A673 (cell line): ENCODE data around the gene AP1M1. TPM values are rescaled to one million over a fixed set of nuclear protein-coding genes. Genes with fewer than 3 reads are reported as not detected.

Experiments
- BruUV-seq: library from RNA; stranded (reverse); fragments of 400-500 nt; replicated peaks from 2 replicates; lab custom pipeline; 2021; lab: Mats Ljungman, UMichigan
- CTCF ChIA-PET: fragments of 300-600 bp; sonication (Branson Sonifier 250); formaldehyde crosslinking; loops from one replicate; lab custom pipeline; 2022; ENCODE audit warnings: antibody characterized with exemption; lab: Charles Lee
- POLR2A ChIA-PET: fragments of 300-600 bp; sonication (Branson Sonifier 250); formaldehyde crosslinking; loops from one replicate; lab custom pipeline; 2022; ENCODE audit warnings: antibody characterized with exemption; ENCODE audit not compliant: low non-redundant PET; lab: Charles Lee
- DNase-seq: peaks from one replicate; pipeline ENCODE4 v3.0.0-alpha.2; 2015; ENCODE audit warnings: low spot score
- H3K27ac ChIP-seq: fragments of 200-600 bp; sonication (generic); 2 replicates; pipeline ENCODE4 v1.5.1; 2016; ENCODE audit warnings: mixed run types, low read depth, mild to moderate bottlenecking, mixed read lengths, antibody characterized with exemption, low read length; ENCODE audit not compliant: poor library complexity, severe bottlenecking
- H3K27me3 ChIP-seq: fragments of 200-600 bp; sonication (generic); replicated peaks from 2 replicates; pipeline ENCODE4 v1.6.1; 2017; ENCODE audit warnings: mixed run types, low read depth, mild to moderate bottlenecking, mixed read lengths, antibody characterized with exemption, low read length; ENCODE audit not compliant: insufficient read depth, poor library complexity
- H3K36me3 ChIP-seq: fragments of 200-600 bp; sonication (generic); 2 replicates; pipeline ENCODE4 v1.6.1; 2016; ENCODE audit warnings: mixed run types, mild to moderate bottlenecking, mixed read lengths, antibody characterized with exemption, low read length; ENCODE audit not compliant: insufficient read depth, poor library complexity, severe bottlenecking
- H3K4me1 ChIP-seq: fragments of 200-600 bp; sonication (generic); 2 replicates; pipeline ENCODE4 v1.6.1; 2017; ENCODE audit warnings: mixed run types, mild to moderate bottlenecking, mixed read lengths, antibody characterized with exemption, low read length; ENCODE audit not compliant: insufficient read depth, poor library complexity, severe bottlenecking
- H3K4me3 ChIP-seq: fragments of 200-600 bp; sonication (generic); 2 replicates; pipeline ENCODE4 v1.5.1; 2016; ENCODE audit warnings: low read depth, mixed run types, mild to moderate bottlenecking, mixed read lengths, low read length; ENCODE audit not compliant: poor library complexity, severe bottlenecking
- H3K9me3 ChIP-seq: fragments of 200-600 bp; sonication (generic); 2 replicates; pipeline ENCODE4 v1.6.1; 2016; ENCODE audit warnings: mixed run types, low read depth, mild to moderate bottlenecking, mixed read lengths, antibody characterized with exemption, low read length; ENCODE audit not compliant: poor library complexity, severe bottlenecking
- EZH2 ChIP-seq: fragments of 200-600 bp; sonication (generic); IDR thresholded peaks from 2 replicates; pipeline ENCODE4 v1.6.1; 2017; ENCODE audit warnings: borderline replicate concordance, low read depth, mild to moderate bottlenecking, mixed read lengths, antibody characterized with exemption, low read length; ENCODE audit not compliant: poor library complexity, severe bottlenecking
- intact Hi-C: fragments of 100-400 bp; cut with micrococcal nuclease; formaldehyde crosslinking; loops from one replicate; pipeline ENCODE4 v1.10.0; 2022; ENCODE audit not compliant: unreplicated experiment
- total RNA-seq: library from RNA; stranded (reverse); gene quantifications from 2 replicates; pipeline ENCODE4 v1.2.3, GENCODE V29; 2021
- TF ChIP-seq, protein P1 (sequence below): fragments of 300-800, 200-600 bp; sonication (generic); conservative IDR thresholded peaks from 2 replicates; pipeline ENCODE4 v1.5.1; 2017; ENCODE audit warnings: low read depth, mild to moderate bottlenecking, antibody characterized with exemption, low read length, moderate library complexity, mixed read lengths

The AP1M1 gene
- total RNA-seq, 1 experiment from 2014 or later = 105 TPM

DNA sequence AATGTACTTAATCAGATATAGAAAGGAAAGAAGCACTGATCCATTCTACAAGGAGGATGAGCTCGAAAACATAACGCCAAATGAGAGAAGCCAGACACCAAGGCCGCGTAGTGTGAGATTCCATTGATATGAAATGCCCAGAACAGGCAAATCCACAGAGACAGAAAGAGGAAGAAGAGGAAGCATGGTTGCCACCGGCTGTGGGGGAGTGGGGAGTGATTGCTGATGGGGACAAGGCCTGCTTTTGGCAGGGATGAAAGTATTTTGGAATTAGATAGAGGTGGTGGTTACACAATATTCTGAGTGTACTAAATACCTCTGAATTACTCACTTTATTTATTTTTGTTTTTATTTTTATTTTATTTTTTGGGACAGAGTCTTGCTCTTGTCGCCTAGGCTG, 76.7 kb downstream of the AP1M1 start:
- TF ChIP-seq EZH2 = no peak
- TF ChIP-seq, protein P1, sequence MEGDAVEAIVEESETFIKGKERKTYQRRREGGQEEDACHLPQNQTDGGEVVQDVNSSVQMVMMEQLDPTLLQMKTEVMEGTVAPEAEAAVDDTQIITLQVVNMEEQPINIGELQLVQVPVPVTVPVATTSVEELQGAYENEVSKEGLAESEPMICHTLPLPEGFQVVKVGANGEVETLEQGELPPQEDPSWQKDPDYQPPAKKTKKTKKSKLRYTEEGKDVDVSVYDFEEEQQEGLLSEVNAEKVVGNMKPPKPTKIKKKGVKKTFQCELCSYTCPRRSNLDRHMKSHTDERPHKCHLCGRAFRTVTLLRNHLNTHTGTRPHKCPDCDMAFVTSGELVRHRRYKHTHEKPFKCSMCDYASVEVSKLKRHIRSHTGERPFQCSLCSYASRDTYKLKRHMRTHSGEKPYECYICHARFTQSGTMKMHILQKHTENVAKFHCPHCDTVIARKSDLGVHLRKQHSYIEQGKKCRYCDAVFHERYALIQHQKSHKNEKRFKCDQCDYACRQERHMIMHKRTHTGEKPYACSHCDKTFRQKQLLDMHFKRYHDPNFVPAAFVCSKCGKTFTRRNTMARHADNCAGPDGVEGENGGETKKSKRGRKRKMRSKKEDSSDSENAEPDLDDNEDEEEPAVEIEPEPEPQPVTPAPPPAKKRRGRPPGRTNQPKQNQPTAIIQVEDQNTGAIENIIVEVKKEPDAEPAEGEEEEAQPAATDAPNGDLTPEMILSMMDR = no peak

DNA sequence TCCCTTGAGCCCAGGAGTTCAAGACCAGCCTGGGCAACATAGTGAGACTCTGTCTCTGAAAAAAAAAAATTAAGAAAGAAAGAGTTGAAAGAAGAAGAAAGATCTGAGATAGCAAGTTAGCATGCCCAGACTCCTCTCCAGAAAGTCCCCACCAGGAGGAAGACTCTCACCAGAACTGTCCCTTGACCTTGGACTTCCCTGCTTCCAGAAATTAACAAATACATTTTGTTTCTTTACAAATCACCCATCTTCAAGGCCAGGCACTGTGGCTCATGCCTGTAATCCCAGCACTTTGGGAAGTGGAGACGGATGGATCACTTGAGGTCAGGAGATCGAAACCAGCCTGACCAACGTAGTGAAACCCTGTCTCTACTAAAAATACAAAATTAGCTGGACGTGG, 82.6 kb downstream of the AP1M1 start:
- H3K9me3 ChIP-seq = no peaks in the 10 kb centered on the region
- POLR2A ChIA-PET = no interaction called here
- no peak for DNase-seq
- H3K27me3 ChIP-seq = no peaks in the 10 kb centered on the region
- peaks cover 10% of the 10 kb centered on the region for H3K4me1 ChIP-seq
- no peak for TF ChIP-seq EZH2
- TF ChIP-seq, protein P1 = no peak
- BruUV-seq = no TSS peak
- no peak overlapping the region for H3K27ac ChIP-seq
- intact Hi-C loops = no loop called here
- CTCF ChIA-PET = no interaction called here
- H3K36me3 ChIP-seq = no peaks in the 10 kb centered on the region
- H3K4me3 ChIP-seq = no peak overlapping the region

More for the DNA sequence above, 76.7 kb downstream of the AP1M1 start:
- Histone ChIP-seq H3K9me3 (no peaks in the 10 kb centered on the region), H3K4me1 (no peaks in the 10 kb centered on the region), H3K27ac (no peak overlapping the region), H3K27me3 (no peaks in the 10 kb centered on the region), H3K36me3 (no peaks in the 10 kb centered on the region), H3K4me3 (no peak overlapping the region)
- intact Hi-C loops = no loop called here
- no peak for DNase-seq
- ChIA-PET CTCF (no interaction called here), POLR2A (no interaction called here)
- no TSS peak for BruUV-seq

DNA sequence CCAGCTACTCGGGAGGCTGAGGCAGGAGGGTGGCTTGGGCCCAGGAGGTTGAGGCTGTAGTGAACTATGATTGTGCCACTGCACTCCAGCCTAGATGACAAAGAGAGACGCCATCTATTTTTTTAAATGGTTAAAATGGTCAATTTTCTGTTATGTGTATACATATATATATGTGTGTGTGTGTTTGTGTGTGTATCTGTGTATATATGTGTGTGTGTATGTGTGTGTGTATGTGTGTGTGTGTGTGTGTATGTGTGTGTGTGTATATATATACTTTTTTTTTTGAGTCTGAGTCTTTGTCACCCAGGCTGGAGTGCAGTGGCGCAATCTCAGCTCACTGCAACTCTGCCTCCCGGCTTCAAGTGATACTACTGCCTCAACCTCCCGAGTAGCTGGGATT, 84.0 kb downstream of the AP1M1 start:
- intact Hi-C loops = no loop called here
- CTCF ChIA-PET = no interaction called here

More for the DNA sequence above, 84.0 kb downstream of the AP1M1 start:
- H3K36me3 ChIP-seq = no peaks in the 10 kb centered on the region
- H3K27ac ChIP-seq = no peak overlapping the region
- no peak overlapping the region for H3K4me3 ChIP-seq
- H3K4me1 ChIP-seq = peaks cover 16% of the 10 kb centered on the region
- H3K27me3 ChIP-seq = no peaks in the 10 kb centered on the region
- no peak for DNase-seq
- POLR2A ChIA-PET = no interaction called here
- no peak for TF ChIP-seq EZH2
- TF ChIP-seq, protein P1 = no peak
- no peaks in the 10 kb centered on the region for H3K9me3 ChIP-seq
- no TSS peak for BruUV-seq
